ENCODE measurements around the gene H2AZ2.
"Not testable (repeated sequence)": the region's sequence is repeated elsewhere in the genome, so short reads cannot be mapped to it uniquely, and the experiment has no call there.

H2AZ2 gene

DNA sequence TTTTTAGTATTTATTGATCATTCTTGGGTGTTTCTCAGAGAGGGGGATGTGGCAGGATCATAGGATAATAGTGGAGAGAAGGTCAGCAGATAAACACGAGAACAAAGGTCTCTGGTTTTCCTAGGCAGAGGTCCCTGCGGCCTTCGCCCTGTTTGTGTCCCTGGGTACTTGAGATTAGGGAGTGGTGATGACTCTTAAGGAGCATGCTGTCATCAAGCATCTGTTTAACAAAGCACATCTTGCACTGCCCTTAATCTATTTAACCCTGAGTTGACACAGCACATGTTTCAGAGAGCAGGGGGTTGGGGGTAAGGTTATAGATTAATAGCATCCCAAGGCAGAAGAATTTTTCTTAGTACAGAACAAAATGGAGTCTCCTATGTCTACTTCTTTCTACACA lies 22.4 kb upstream of the H2AZ2 start:
- not testable (repeated sequence) for DNase-seq

DNA sequence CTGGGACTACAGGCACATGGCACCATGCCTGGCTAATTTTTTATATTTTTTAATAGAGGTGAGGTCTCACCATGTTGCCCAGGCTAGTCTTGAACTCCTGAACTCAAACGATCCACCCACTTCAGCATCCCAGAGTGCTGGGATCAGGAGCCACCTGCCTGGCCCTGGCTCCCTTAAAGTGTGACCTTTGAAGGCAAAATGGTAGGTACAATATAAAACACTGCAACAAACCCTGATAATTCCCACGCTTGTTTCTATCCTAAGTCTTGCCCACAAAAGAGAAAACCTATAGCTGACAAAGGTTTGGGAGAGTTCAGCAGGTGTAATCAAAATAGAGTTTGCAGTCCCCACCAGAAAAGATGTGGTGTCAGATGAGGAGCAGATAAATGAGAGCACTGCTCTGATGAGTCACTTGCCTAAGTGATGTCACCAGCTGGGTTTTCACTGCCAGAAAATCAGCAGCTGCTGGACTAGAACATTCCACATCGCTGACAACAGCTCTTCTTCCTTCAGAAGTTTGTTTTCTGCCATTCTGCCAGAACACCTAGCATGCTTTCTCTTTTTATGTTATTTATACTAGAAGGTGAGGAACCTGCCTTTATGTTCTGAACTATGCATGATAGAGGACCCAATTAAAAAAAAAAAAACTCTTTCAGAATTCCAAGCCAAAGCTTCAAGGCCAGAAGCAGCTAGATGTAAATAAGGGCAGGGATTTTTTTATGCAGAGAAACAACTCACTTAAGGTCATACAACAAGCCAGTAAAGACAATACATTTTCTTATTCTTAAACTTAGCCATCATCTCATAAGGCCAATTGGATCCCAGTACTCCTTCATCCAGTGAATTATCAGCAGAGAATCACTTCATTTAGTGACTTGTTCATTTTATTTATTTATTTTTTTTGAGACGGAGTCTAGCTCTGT lies 19.4 kb upstream of the H2AZ2 start:
- DNase-seq, result no peak

DNA sequence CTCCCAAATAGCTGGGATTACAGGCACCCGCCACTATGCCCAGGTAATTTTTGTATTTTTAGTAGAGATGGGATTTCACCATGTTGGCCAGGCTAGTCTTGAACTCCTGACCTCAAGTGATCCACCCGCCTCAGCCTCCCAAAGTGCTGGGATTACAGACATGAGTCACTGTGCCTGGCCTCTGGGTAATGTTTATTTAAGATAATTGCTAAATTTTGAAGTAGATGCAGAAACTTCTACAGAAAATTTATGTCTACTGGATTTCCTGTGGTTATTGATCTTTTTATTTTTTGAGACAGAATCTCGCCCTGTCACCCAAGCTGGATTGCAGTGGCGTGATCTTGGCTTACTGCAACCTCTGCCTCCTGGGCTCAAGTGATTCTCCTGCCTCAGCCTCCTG lies 14.1 kb upstream of the H2AZ2 start:
- not testable (repeated sequence) for DNase-seq

DNA sequence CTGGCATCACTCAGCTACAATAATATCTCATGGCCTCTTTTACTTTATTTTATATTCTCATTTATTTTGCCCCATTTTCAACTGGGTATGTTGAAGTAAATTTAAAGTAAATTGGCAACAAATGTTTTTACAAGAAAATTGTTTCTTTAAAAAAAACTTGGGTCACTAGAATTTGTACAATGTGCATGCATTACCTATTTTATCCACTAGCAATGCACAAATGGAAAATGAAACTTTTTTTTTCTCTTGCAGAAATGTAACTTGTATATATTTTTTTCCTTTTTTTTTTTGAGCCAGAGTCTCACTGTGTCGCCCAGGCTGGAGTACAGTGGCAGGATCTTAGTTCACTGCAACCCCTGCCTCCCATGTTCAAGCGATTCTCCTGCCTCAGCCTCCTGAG lies 10.3 kb upstream of the H2AZ2 start:
- DNase-seq, result no peak

DNA sequence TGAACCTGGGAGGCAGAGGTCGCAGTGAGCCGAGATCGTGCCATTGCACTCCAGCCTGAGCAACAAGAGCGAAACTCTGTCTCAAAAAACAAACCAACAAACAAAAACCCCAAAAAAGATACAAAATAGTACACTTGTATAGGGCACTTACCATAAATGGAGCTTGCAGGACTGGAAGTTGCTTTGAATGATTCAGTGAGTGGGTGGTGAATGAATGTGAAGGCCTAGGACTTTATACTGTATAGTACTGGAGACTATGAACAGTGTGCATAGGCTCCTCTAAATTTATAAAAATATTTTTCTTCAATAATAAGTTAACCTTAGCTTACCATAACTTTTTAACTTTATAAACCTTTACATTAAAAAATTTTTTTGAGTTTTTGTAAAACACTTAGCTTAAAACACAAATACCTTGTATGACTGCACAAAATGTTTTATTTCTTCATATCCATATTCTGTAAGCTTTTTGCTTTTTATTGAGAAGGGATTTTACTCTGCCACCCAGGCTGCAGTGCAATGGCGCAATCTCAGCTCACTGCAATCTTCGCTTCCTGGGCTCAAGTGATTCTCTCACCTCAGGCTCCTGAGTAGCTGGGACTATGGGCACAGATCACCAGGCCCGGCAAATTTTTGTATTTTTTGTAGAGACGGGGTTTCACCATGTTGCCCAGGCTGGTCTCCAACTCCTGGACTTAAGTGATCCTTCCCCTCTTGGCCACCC lies 6.9 kb upstream of the H2AZ2 start:
- no peak for DNase-seq

DNA sequence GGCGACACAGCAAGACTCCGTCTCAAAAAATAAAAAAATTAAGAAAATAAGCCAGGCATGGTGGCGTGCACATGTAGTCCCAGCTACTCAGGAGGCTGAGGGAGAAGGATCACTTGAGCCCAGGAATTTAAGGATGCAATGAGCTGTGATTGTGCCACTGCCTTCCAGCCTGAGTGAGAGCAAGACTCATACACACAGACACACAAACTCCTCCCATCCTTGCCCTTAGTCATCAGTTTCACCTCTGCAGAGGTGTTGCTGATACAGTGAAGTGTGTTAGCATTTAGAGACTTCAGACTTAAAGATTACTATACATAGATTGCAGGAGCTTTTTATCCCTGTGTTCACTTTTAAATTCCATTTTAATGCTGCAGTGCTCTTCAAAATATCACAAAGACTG lies 5.5 kb upstream of the H2AZ2 start:
- DNase-seq, result no peak

DNA sequence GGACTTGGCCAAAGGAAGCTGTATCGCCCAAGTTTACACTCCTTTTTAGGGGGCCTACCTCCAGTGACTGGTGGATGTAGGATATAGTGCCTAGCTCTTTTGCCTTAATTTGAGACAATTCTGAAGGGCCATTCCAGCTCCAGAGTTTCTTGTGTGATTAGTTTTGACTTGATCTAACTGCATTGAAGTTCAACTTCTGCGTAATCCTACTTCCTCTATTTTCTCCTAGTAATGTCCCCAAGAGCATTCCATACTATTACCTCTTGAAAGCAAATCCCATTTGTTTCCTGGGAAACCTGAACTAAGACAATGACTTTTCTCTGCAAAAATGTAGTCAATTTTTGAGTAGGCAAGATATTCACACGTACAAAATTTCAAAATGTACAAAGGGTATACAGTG lies 4.7 kb upstream of the H2AZ2 start:
- no peak for DNase-seq

DNA sequence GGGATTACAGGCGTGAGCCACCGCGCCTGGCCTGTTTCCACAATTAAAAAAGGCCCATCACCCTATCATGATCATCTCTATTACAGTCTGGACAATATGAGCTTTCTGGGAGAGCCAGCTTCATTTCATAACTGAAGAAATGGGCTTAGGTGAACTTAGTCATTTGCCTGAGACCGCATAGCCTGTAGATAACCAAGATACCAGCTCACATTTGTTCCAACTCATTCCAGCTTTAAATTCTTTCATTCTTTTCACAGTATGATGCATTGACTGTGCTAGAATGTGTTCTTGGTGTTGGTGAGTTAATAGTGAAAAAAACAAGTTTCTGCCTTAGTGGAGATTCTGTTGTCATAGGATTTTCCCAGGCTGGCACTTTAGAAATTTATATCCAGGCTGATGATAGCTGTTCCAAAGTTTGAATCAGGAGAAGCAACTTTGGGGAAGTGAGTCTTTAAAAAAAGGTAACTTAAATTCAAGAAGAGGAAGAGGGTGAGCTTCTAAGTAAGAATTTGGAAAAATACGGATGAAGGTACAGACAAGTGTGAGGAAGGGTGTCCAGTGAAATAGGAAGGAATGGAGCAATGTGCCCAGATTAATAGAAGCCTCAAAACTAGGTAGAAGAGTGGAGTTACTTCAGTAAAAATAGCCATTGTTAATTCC lies 2.1 kb upstream of the H2AZ2 start:
- DNase-seq, result no peak

DNA sequence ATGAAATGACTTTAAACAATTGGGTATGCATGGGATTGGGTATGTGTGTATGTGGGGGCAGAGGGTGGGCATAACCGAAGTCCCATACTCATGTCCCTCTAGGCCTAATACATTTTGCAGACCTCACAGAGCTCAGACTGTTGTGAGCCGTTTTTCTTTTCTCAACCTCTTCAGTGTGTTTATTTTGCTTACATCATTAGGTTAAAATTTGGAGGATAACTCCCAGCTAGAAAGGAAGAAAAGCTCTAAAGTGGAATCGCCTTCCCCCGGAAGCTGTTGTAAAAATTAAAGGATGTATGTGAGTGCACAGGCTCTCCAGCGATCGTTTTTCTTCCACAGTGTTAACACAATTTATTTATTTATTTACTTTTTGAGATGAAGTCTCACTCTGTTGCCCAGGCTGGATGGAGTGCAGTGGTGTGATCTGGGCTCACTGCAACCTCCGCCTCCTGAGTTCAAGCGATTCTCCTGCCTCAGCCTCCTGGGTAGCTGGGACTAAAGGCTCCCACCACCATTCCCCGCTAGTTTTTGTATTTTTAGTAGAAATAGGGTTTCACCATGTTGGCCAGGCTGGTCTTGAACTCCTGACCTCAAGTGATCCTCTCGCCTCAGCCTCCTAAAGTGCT lies 1.5 kb upstream of the H2AZ2 start:
- DNase-seq, result no peak

DNA sequence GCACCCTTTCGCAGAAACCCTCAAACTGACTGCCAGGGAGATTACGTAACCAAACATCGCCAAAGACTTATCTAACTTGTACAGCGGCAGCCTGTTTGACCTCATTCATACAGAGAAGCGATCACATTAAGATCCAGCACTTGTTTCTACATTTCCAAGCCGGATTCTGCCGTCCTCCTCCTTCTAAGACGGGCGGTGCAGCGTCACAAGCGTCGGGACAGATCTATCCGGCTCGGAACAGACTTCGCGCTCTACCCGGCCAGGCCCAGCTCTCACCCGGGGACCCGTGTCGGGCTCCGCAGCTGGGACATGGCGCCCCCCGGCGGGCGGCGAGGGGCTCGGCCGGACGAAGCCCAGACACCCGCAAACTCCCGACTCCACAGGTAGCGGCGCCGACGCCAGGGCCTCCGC lies 373 bp downstream of the H2AZ2 start:
- no peak for DNase-seq

DNA sequence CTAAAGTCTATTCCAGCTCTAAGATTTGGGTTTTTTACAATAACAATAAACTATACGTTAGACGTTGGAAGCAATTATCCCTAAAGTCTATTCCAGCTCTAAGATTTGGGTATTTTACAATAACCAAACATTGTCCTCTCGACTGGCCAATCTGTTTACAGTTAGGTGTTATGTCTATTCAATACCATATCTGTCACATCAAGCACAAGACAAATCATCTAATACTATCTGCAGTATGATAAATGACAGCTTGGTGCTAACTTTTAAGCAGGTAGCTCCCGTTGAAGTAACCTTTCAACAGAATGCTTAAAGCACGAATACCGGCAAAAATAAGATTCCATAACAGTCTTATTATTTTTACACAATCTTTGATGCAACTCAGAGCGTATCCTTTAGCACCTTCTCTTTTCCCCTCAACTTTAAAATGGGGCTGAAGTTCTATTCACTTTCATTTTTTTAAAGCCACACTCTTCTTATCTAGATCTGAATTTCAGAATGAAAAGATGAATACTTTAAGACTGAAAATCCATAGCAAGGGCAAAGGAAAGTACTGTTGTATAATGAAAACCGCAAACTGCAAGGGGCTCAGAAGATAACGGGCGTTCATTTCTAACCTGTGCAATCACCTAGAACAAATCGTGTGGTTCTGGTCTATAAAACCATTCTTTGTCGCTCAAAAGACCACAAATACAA lies 925 bp downstream of the H2AZ2 start:
- DNase-seq, result no peak

DNA sequence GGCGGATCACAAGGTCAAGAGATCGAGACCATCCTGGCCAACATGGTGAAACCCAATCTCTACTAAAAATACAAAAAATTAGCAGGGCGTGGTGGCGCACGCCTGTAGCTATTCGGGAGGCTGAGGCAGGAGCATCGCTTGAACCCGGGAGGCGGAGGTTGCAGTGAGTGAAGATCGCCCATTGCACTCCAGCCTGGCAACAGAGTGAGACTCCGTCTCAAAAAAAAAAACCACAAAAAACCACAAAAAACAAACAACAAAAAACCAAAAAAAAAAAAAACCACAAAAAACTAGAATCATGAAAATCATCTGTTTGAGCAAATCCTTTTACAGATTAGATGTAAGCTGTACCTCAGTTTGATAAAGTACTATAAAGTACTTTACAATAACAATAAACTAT lies 1.5 kb downstream of the H2AZ2 start:
- not testable (repeated sequence) for DNase-seq

DNA sequence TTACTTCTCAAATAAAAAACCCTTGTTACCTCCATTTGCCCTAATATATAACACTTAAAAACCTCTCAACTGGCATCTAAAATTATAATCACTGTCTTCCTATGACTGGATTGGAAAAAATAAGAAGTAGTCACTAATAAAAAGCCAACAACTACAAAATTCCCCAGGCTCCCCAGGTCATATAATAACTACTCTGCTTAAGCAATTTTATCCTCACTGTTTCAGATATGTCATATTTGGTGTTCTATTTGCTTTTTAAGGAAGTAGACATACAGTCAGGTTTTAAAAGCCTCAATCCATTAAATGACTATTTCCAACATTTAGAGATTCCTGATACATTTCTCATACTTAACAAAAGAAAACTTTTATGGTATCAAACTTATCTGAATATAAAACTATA lies 2.4 kb downstream of the H2AZ2 start:
- no peak for DNase-seq

DNA sequence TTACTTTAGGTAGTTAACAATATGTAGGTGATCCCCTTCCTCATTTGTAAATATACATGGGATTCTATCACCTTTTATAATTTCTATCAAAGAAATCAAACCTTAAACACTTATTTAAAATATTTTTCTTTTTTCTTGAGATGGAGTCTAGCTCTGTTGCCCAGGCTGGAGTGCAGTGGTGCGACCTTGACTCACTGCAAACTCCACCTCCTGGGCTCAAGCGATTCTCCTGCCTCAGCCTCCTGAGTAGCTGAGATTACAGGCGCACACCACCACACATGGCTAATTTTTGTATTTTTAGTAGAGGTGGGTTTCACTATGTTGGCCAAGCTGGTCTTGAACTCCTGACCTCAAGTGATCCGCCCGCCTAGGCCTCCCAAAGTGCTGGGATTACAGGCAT lies 4.4 kb downstream of the H2AZ2 start:
- not testable (repeated sequence) for DNase-seq

DNA sequence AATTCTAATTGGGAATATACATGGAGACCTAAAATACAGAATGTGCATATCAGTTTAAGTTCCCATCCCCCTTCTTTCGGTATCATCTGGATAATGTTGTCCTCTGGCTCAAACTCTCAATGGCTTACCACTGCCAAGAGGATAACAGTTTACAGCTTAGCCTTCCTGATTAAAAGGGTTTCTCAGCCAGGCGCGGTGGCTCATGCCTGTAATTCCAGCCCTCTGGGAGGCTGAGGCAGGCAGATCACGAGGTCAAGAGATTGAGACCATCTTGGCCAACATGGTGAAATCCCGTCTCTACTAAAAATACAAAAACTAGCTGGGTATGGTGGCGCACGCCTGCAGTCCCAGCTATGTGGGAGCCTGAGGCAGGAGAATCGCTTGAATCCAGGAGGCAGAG lies 5.2 kb downstream of the H2AZ2 start:
- DNase-seq, result not testable (repeated sequence)

DNA sequence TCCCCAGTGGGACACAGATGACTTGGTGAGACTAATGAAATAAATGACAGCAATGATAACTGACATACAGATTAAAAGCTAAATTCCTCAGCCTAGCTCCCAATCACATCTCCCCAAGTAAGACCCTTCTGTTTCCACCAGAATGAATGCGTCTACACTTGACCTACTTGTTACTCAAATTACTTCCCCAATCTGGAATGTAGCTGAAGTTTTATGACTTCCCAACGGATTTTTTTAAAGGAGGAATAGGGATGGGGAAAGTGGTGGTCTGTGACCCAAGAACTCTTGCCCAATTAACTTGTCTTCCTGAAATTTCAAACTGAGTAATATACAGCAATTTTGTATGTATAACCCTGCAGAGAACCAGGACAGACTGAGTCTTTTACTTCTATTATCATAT lies 9.1 kb downstream of the H2AZ2 start:
- DNase-seq, result no peak

DNA sequence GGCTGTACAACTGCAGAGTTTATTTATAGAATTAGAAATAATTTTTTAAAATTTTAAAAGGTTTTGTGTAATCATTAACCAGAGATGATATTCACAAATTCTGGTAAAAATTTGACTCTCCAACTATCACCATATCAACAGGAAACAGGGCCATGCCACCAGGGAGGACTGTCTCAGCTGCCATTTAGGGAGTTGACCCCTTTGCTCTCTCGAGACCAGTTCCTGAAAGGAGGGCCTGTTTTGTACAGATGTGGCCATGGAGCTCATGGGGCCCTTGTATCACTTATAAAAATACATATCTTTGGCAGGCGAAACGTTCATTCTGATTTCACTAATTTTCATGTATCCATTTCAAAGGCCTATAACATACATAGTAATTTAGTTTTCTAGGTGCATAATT lies 20.3 kb downstream of the H2AZ2 start:
- DNase-seq, result no peak

DNA sequence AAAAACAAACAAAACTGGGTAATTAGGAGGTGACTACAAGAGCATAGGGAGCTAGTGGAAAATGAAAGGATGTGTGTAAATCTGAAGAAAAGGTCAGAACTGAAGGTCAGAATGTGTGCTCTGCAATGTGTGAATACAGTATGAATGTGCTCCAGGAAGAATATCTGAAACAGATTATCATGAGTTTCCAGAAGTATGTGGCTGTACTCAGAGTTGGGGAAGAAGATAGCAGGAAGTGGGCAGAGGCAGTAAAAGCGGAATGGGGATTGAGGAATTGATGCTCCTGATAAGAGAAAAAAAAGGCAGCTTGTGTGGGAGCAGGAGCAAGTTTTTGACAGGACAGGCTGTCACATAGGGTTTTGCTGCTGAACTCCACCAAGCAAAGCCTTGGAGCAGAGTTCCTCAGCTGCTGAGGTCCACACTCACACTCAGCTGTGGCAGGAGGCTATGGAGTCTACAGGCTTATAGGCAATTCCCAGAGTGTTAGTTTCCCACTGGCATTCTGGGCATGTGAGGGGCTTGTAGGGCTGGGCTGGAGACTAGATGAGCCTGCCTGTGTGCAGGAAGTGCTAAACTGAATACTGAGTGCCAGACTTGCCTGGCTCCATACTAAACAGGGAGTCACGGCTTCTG lies 22.9 kb downstream of the H2AZ2 start:
- DNase-seq, result no peak

DNA sequence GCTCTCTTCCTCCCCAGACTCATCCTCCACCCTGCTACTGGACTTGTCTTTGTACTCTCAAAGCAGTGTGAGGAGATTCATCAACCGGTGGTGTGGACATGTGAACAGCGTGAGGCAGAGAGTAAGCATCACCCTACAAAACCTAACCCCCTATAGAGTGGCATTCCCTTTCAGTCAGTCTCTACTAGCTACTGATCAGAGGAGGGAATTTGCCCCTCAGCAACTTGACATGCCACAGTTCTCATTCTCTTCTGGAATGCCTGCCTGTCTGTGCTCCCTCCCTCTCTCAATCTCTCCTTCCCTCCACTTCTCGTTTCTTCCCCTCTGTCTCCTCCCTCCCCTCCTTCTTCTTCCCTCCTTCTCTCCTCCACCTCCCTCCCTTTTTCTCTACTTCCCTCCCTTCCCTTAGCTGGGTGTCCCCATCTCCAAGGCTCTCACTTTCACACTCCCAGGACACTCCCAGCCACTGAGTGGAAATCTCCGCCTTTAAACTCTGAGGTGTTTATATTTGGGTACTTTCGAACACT lies 24.6 kb downstream of the H2AZ2 start:
- no peak for DNase-seq

DNA sequence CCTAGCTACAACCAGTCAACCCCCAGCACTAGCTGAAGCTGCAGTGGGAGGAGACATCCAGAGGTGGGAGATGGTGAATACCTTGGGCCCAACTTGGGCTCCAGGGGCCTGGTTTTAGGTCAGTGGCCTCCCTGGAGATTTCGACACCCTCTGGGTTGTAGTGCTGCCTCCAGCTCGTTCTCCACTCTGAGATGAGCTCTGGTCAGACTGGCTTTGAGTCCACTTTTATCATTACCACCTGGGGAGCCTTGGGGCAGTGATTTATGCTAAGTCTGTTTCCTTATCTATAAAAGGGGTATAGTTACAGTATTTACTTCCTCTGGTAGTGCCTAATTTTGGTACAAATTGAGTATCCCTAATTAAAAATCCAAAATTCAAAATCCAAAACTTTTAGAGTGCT lies 28.6 kb downstream of the H2AZ2 start:
- no peak for DNase-seq

DNA sequence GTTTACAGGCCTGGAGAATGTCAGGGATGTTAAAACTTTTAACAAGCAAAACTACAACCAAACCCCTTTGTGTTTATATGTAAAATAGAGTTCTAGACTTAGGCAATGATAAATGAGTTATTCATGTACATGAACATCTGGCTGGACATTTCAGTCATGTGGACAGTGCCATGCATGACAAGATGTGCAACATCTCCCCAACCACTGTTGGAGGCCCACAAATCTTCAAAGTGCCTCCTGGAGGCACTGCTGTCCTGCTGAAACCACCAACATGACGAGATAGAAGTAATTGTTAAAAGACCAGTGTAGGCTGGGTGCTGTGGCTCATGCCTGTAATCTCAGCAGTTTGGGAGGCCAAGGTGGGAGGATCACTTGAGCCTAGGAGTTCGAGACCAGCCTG lies 33.0 kb downstream of the H2AZ2 start:
- no peak for DNase-seq

DNA sequence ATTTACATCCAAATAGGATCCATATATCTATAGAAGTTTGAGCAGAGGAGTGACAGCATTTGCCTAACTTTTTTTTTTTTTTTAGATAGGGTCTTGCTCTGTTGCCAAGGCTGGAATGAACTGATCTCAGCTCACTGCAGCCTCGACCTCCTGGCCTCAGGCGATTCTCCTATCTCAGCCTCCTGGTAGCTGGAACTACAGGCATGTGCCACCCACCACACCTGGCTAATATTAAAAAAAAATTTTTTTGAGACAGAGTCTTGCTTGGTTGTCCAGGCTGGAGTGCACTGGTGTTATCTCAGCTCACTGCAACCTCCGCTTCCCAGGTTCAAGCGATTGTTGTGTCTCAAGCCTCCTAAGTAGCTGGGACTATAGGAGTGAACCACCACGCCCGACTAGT lies 36.3 kb downstream of the H2AZ2 start:
- no peak for DNase-seq
